T-helper 2 cell (primary cell): ENCODE data around the gene CCDC28B.
A peak's percentile ranks its signal among the peaks of the same experiment; 100 is the strongest.

Source experiments
- DNase-seq, 5 experiments: peaks; one replicate each; pipeline versions ENCODE4 v3.0.0 to v3.0.0-alpha.2; 2012 to 2022

Gene CCDC28B

DNA sequence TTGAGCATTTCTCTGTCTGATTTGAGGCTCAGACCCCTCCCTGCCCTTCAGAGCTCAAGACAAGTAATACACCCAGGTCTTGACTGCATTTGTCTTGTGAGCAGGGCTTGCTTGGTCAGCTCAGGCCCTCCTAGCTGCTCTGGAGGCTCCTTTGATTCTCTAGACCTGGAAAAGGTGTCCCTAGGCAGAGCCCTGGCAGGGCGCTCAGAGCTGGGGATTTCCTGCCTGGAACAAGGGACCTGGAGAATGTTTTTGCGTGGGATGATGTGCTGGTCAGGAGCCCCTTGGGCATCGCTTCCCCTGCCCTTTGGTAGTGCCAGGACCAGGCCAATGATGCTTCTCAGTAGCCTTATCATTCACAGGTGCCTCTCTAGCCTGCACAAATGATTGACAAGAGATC, 4.9 kb upstream of the CCDC28B start:
- no peak for DNase-seq

- peak in 2 of 5 experiments; percentile 47 to 77 for DNase-seq
These were observed 4.2 kb upstream of the CCDC28B start for GRCh38 chr1:32195972-32196823.

DNA sequence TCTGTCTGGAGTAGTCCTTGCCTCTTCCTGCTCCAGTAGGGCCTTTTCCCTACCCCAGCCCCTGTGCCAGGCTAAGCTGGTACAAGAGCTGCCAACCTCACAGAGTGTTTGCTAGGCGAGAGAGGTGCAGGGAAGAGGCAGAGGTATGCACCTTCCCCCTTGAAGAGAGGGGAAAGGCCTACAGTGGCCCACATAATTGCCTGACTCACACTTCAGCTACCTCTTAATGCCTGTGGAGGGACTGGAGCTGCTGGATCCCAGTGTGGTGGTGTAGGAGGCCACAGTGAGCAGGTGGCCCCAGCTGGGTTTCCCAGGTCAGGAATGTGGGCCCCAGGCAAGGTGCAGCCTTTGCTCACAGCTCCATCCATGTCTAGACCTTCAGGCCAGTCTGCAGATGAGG, 3.3 kb upstream of the CCDC28B start:
- no peak for DNase-seq

DNA sequence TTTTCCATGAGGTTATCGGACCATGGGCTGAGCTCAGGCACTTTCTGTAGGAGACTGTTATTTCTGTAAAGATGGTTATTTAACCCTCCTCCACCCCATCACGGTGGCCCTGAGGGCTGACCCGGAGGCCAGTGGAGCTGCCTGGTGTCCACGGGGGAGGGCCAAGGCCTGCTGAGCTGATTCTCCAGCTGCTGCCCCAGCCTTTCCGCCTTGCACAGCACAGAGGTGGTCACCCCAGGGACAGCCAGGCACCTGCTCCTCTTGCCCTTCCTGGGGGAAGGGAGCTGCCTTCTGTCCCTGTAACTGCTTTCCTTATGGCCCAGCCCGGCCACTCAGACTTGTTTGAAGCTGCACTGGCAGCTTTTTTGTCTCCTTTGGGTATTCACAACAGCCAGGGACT, 2.6 kb upstream of the CCDC28B start:
- no peak for DNase-seq

- DNase-seq: no peak
These were observed 2.0 kb upstream of the CCDC28B start for GRCh38 chr1:32198237-32199042.

GRCh38 chr1:32199043-32199716, 1.2 kb upstream of the CCDC28B start:
- no peak for DNase-seq

- DNase-seq: no peak
These were observed 700 bp upstream of the CCDC28B start for GRCh38 chr1:32199717-32200072.

DNA sequence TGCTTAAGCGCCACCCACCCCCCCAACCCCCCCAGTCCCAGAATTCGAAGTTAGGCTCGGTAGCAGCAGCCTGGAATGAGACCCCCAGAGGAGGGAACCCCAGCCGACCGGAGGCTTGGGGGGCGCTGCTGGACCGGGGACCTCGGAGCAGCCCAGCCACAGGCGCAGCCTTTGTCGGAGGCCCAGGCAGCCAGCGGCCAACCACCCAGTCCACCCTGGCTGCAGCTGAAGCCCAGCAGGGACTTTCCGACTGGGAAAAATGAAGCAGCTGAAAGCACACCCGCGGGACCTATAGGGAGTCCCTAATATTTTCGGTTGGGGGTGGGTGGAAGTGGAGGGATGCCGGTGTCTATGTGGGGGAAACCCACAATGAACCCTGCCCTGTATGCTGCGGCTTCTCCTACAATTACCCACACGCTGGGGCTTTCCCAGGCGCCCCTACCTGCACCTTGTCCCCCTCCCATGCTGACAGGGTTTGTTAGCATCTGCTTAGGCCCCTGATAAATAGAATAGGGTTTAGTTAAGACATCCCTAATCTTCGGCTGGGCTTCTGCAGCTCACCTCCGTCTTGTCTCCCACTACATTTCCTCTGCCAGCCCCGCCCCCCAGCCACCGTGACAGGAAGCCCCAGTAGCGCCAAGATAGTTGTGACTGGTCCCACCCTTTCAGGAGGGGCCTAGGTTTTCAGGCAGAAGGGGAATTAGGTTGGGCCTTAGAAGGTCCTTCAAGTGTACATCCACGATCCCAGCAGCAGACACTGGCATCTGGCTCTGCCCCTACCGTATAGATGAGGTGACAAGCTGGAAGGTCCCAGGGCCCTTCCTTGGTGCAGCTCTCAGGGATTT, 838 bp downstream of the CCDC28B start:
- DNase-seq: peak; percentile 49 to 82 (median 73)

- no peak for DNase-seq
These were observed 4.6 kb downstream of the CCDC28B start for GRCh38 chr1:32204943-32205361.

DNA sequence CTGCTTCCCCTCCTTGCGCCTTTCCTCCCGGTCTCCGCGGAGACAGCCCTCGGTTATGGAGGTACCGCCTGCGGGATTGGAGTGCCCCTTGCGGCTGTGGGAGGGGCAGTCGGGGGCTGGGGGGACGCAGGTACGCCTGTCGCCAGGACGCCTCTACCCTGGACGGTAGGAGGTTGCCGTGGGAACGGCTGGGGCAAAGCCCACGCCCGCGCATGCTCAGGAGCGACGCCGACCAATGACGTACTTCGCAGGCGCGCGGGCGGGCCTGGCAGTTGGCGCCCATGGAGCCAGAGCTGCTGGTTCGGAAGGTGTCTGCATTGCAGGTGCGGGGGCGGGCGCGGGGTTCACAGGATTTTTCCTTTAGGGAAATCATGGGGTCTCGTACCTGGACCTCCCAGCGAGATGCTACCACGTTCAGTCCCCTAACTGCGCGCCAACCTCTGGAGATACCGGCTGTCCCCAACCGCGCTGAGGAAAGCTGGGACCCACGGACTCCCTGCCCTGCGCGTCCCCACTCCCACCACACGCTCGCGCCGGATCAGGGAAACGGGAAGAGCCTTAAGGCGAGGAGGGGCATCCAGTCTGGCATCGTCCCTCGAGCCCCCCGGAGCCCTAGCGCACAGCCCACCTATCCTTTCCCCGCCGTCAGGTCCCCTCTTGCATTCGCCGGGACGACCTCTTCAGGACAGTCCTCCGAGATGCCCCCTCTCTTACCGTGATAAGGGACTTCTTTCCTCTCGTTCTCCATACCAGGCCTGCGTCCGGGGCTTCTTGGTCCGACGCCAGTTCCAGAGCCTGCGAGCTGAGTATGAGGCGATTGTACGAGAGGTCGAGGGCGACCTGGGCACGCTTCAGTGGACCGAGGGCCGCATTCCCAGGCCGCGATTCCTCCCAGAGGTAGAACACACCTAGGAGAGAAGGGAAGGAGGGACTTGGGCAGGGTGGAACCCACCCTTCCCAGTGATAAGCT, 5.3 kb downstream of the CCDC28B start, which contains the start of gene IQCC:
Gene IQCC (plus strand): TSS at position 271 of the 970 bp plus-strand sequence. CDS start 11 bp downstream, at position 282.
- DNase-seq: peak; percentile 72 to 88 (median 80)

DNA sequence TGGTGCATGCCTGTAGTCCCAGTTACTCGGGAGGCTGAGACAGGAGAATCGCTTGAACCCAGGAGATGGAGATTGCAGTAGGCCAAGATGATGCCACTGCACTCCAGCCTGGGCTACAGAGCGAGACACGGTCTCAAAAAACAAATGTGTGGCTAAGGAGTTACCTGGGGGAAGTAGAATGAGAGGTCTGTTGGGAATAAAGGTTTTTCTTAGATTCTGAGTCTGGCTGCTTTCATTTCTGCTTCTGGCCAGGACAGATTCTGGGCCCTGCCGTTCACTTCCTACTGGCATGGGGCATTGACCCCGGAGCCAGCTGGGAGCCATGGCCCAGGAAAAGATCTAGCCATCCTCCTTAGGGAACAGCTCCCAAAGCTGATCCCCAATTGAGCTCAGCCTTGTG, 8.1 kb downstream of the CCDC28B start:
- DNase-seq: no peak

- DNase-seq: no peak
These were observed 8.5 kb downstream of the CCDC28B start, which contains the start of gene DCDC2B for GRCh38 chr1:32208891-32209328. TSS of gene DCDC2B (plus strand) at chr1:32209089. CDS start at chr1:32209094, 5 bp downstream.

- peak in 4 of 5 experiments; percentile 16 to 68 (median 44) for DNase-seq
These were observed 15.5 kb downstream of the CCDC28B start for GRCh38 chr1:32215629-32216480.

DNA sequence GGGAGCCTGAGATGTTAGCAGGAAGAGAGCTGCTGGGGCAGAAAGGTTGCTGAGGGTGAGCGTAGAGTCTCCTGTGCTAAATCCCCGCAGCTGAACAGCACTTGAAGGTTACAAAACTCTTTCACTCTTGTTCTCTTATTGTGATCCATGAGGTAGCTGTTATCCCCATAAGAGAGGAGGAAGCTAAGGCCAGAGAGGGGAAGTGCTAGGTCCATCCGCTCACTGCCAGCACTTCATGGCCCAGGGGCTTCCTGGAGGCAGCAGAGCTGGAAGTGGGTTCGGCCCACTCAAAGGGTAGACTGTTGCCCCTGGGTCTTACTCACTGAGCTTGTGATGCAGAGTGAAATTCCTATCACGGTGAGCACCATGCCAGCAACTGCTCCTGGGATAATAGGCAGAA, 16.2 kb downstream of the CCDC28B start:
- no peak for DNase-seq

- DNase-seq: no peak
These were observed 18.6 kb downstream of the CCDC28B start for GRCh38 chr1:32219022-32219421.

DNA sequence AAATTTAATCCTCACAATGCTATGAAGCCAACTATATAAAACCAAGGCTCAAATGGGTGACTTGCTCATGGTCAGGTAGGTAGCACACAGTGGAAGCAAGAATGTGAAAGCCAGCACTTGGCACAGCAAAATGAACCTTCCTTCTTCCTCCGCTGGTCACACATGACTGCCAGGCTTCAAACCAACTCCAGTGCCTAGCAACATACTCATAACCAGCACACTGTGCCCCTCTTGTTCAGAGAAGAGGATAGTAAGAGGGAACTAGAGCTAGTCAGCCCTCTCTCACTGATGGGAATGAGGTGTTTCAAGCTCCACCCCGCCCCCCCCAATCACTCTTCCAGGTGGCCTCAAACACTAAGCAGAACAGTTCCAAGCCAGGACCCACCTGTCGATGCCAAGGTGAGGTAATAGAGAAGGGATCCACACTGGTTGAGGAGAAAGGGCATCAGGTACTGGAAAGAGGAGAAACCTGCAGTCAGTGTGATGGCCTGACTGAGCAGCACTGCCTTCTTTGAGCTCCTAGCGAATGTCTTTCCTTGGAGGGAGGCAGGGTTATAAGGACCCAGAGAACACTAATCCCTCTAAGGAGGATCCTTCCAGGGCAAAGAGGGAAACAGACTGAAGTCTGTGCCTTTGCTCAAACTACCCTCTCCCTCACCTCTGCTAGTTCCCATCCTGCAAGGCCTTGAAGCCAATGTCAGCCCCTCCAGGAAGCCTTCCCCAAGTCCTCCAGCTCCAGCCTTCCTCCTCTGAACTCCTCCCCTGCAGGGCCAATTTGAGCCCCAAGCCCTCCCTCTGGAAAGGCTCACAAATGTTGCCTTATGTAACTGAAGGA, 20.6 kb downstream of the CCDC28B start:
- no peak for DNase-seq

- DNase-seq: no peak
These were observed 21.2 kb downstream of the CCDC28B start for GRCh38 chr1:32221581-32221979.

GRCh38 chr1:32221980-32222755, 21.8 kb downstream of the CCDC28B start, which contains the start of the genes EIF3I and TMEM234:
TSS of gene EIF3I (plus strand) at chr1:32222407. CDS start at chr1:32222442, 35 bp downstream.
TSS of gene TMEM234 (minus strand) at chr1:32222353. CDS start at chr1:32222322, 31 bp downstream.
- DNase-seq: peak; percentile 68 to 93 (median 84)
